ENCODE measurements around the gene MYO1A. TPM values are rescaled to one million over a fixed set of nuclear protein-coding genes. Genes with fewer than 3 reads are reported as not detected.
"Not testable (repeated sequence)": the region's sequence is repeated elsewhere in the genome, so short reads cannot be mapped to it uniquely, and the experiment has no call there.

The MYO1A gene
- polyA plus RNA-seq, 4 donors, result 0.11 to 0.20 (median 0.15) TPM; not detected in 1

DNA sequence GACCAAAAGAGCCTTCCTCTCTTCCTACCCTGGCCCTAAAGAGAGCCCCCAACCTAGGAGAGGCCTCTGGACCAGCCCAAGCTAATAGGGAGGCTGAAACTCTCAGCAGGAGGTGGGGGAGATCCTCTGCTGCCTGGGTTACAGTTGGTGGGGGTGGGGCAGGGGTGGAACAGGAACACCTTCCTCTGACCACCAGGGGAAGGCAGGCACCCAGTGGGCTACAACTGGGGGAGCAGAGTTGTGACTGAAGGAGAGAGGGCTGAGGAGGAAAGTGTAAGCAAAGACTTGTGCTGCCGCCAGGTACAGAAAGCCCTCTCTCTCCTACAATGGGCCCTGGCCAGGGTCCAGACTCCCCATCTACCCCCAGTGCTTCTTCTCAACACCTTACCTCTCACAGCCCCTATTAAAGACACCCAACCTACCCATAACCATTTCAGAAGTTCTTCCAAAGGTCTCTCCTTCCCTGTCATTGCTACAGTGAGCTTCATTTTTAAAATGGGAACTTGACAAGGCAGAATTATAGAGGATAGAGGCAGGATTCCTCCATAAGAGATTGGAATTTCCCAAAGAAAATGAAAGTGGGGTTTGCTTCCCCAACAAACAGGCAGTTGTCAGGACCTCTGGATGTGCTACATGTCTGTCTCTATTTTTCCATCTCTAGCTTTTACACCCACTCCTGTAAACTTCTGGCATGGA, 1.4 kb downstream of the MYO1A start:
- DNase-seq (ENCODE audit: low read depth in 4 of 4, low spot score in 3 of 4), result no peak

DNA sequence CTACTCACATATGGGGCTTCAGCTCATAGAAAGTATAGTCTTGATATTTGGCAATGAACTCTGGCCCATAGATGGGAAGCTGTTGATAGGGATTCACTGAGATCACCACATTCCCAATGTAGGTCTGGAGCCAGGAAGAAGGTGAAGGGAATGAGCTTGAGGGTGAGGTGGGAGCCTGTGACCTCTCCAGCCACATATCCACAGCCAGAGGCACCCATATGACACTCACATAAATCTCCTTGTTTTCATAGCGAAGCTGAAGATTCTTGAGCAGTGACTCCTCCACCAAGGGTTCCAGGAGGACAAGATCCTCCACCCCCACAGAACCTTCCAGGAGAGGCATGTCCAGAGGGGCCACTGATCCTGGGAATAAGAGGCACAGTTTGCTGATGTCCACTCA, 1.9 kb downstream of the MYO1A start:
- DNase-seq (ENCODE audit: low read depth in 4 of 4, low spot score in 3 of 4), result no peak

DNA sequence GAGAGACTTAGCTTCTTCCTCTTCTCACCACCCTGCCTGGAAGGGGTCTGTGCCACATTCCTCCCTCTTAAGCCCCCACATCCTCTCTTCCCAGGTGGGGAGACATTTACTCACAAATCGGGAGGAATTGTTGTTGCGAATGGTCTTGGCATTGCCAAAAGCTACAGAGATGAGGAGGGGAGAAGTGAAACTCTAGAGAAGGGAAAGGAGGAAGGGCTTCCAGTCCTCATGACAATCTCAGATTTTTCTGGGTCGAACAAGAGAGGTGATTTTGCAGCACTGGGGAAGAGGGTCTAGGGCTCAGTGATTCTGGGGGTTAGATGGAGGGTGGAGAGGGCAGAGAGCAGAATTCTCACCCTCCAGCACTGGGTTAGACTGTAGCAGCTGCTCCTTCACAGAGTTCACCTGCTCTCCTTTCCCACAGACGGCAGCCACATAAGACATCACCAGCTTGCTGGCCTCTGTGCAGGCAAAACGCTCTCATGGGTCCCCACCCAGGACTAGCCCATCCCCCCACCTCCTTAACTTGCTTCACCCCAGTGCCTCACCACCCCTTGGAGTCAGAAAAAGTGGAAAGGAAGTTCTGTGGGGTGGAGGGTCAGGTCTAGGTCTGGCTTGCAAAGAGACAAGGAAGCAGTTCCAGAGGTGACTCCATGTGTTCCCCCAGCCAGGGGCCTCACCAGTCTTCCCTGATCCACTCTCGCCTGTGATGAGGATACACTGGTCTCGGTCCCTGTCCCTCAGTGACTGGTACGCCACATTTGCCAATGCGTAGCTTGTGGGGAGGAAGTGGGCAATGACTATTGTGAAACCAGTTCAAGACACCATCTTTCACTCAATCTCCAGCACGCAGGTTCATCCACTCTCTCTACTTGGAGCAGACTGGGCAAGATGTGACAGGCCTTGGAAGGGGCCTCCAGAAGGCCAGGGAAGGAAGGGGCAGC, 2.7 kb downstream of the MYO1A start:
- no peak for DNase-seq (ENCODE audit: low read depth in 4 of 4, low spot score in 3 of 4)

- no peak for DNase-seq (ENCODE audit: low read depth in 4 of 4, low spot score in 3 of 4)
Measured at GRCh38 chr12:57046086-57046791, 3.7 kb downstream of the MYO1A start.

DNA sequence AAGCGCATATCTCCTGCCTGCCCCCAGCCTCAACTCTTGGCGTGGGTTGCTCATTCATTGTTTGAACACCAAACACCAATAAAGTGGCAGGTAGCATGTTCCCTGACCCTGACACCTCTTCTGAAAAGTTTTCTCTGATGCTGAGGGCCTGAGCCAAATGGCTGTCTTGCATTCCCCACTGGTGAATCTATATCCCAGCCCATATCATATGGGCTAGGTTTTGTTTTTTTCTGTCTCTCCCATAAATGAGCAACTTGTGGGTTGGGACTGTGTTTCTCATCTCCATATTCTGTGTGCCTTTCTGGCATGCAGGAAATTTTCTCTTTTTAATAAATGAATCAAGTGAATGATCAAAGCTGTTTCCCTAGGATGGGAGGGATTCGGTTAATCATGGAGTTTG, 5.0 kb downstream of the MYO1A start:
- DNase-seq (ENCODE audit: low read depth in 4 of 4, low spot score in 3 of 4), result no peak

DNA sequence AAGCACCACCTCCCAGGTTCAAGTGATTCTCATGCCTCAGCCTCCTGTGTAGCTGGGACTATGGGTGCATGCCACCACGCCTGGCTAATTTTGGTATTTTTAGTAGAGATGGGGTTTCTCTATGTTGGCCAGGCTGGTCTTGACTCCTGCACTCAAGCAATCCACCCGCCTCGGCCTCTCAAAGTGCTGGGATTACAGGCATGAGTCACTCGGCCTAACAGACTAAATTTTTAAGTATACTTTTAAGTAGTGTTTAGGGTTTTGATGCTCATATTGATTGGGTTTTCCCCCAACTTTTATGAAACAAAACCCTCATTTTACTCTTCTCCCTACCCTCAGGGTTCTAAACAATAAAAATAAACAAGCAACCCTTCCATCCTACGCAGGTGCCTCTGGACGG, 5.5 kb downstream of the MYO1A start:
- DNase-seq (ENCODE audit: low read depth in 4 of 4, low spot score in 3 of 4), result no peak

DNA sequence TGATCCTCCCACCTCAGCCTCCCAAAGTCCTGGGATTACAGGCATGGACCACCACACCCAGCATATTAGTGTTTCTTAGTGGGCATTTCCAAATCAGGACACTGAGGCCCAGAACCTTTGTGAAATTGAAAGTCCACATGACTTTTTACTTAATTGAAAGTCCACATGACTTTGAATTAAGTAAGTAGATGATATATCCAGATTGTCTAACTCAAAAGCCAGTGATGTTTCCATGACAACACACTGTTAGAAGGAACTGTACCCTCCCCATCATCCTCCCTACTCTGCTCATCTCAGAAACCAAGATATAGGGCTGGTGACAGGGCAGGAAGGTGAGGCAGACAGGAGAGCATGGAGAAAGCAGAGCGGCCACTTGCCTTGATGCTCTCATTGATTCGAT, 7.2 kb downstream of the MYO1A start:
- no peak for DNase-seq (ENCODE audit: low read depth in 4 of 4, low spot score in 3 of 4)

DNA sequence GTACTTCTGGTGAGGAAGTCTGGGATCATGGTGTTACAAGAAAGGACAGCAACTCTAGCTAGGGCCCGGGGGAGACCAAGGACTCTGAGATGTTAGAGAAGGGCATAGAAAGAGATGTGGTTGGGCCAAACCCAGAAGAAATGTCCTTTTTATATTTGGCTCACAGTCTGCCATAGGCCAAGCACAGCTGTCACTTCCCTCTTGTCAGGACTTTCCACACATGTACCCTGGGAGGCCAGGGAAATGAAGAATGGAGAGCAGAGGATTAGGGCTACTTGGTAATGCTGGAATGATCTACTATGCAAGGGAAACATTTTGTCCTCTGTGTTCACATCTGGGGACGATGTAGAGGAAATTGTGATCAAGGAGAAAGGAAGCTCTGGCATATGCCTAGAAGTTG, 9.2 kb downstream of the MYO1A start:
- DNase-seq (ENCODE audit: low read depth in 4 of 4, low spot score in 3 of 4), result no peak

GRCh38 chr12:57040211-57040610, 9.7 kb downstream of the MYO1A start:
- no peak for DNase-seq (ENCODE audit: low read depth in 4 of 4, low spot score in 3 of 4)

DNA sequence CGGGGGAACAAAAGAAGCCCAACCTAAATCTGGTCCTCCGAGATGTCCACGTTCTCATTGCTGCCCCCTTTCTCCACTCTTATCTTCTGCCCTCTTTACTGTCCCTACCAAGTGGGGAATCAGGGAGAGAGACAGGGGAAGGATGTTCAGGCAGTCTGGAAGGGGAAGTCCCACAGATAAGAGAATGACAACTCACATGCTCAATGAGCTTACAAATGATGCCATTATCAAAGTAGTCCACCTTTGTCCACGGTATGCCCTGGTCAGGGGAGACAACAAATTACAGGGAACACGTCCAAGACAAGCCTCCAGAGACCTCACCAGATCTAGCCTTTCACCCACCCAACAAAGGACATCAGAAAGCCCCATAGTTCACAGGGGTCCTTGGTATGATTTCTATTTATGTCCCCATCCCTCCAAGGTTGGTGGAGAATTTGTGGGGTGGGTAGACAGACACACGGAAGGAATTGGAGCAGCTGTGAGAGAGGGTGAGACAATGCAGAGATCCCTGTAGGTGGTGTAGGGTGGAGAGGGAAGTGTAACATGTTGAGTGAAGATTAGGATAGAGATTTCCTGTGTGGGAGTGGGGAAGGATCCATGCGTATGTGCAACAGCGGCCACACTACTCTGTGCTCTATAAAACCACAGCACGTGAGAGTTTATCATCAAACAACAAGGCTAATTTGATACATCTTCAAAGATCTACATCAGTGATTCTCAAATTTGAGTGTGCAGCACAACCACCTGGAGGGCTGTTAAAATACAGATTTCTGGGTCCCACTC, 10.7 kb downstream of the MYO1A start:
- no peak for DNase-seq (ENCODE audit: low read depth in 4 of 4, low spot score in 3 of 4)

DNA sequence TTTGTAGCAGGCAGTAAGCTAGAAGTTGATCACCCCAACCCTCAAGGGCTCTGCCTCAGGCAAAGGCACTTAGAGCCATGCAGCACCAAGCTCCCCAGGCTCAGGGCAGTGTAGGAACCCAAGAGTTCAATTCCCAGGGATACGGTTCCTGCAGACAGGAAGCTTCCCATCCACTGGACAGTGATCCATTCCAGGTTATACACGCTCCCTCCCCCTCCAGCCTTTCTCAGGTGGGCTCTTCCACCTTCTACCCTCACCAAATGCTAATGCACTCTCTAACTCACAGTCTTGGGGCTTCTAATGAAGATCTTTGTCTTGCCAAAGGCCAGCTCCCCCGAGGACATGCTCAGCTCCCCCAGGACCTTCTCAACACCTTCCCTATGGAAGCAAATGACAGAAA, 12.7 kb downstream of the MYO1A start:
- DNase-seq (ENCODE audit: low read depth in 4 of 4, low spot score in 3 of 4), result no peak

GRCh38 chr12:57033431-57033830, 16.5 kb downstream of the MYO1A start:
- DNase-seq (ENCODE audit: low read depth in 4 of 4, low spot score in 3 of 4), result no peak

GRCh38 chr12:57031789-57032188, 18.1 kb downstream of the MYO1A start:
- DNase-seq (ENCODE audit: low read depth in 4 of 4, low spot score in 3 of 4), result no peak

DNA sequence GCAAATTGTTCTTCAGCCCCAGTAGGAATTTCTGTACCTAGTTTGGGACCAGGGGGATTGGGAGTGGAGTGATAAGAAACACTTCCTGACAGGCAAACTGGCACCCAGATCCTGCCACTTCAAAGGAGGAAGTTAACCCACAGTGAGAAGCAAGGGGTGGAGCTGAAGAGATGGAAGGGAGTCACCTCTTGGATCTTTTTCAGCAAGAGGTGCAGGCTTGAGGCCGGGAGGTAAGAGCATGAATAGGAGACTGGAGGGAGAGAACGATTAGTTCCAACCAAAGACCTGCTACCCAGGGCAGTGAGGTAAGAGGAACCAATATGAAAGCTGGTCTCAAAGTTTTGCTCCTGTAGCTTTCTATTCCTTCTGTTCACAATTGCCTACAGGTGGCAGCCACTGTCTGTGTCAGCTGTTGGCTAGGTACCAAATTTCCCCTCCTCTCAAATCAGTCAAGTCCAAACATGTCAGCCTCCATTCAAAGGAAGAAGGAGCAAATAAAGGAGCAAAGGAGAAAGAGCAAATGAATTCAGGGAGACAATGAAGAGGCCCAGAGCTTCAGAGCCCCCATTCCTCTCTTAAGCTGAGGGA, 18.7 kb downstream of the MYO1A start:
- DNase-seq (ENCODE audit: low read depth in 4 of 4, low spot score in 3 of 4), result no peak

DNA sequence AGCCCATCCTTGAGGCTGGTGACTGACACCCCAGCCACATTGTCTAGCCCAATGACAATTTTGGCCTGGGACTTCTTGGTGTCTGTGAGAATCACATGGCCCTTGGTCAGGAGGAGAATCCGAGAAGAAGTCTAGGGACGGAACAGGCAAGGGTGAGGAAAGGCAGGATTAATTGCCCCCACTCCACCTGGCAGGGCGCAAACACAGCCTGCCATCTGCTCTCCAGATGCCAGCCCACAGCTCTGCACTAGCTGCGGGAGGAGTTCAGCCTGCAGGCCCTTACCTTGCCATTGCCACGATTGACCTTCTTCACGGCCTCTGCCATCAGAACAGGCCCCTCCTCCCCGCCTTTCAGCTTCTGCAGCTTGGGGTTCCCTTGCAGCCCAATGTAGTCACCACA, 20.5 kb downstream of the MYO1A start:
- DNase-seq (ENCODE audit: low read depth in 4 of 4, low spot score in 3 of 4), result no peak

DNA sequence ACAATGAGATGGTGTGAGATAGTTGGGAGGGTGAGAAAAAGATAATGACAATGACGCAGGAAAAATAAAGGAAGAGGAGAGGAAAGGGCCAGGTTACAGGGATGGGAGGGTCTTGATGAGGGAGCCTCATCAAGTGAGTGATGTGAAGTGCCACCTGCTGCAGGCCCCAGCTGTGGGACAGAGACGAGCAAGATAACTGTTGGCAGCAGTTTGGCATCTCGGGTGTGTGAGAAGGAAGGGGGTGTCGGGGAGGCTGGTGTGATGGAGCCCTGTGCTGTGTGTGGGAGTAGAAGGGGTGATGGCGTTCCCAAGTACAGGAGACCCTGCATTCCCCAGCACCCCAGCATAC, 22.1 kb downstream of the MYO1A start:
- no peak for DNase-seq (ENCODE audit: low read depth in 4 of 4, low spot score in 3 of 4)

DNA sequence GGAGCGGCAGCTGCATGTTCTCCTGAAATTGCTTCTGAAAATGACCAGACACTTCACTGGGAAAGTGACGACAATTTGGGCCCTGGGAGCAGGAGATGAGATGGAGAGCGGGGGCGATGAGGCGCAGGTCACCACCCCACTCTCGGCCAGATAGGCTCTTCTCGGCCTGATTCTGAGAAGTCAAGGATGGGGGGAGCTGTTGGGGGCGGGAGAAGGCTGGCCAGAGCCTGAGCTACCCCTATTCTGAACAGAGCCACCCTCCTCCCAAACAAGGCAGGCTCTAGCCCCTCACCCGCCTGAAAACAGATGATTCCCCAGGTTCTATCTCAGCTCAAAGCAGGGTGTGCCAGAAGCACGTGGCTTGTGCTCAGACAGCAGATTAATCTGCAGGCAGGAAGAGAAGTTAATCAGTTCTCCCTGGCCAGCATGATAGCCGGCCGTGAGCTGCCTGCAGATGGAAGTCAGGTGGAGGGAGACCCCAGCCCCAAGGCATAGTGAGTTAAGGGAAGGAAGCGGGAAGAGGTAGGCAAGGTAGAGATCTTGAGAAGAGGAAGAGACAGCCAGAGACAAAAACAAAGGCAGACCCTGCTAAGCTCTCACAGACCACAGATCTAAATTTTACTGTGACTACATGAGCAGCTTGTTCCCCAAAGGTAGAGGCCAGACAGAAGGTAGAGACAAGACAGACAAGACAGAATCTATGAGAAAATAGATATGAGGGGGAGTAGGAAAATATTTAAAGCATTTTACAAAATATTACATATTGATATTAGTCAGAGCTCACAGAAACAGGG, 22.7 kb downstream of the MYO1A start:
- DNase-seq (ENCODE audit: low read depth in 4 of 4, low spot score in 3 of 4), result no peak

DNA sequence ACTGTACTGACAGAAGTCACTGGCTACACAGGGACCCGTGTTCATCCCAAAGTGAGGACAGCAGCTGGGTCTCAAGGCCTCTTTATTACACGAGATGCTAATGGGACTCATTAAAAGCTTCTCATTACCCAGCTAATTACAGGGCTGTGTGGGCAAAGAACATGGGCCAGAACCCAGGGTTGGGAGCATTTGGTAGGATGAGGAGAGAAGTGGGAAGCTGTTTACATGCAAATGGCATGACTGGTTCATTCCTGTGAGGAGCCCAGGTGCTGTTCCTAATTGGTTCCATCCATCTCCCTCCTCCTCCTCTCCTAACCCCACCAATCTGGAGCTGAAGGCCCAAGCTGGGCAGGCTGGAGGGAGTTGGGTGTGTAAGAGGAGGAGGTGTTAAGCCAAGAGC, 24.7 kb downstream of the MYO1A start:
- no peak for DNase-seq (ENCODE audit: low read depth in 4 of 4, low spot score in 3 of 4)

- not testable (repeated sequence) for DNase-seq (ENCODE audit: low read depth in 4 of 4, low spot score in 3 of 4)
Measured at GRCh38 chr12:57022324-57022723, 27.6 kb downstream of the MYO1A start.

All from left renal pelvis (tissue), 4 donors.